Endothelial cell of umbilical vein (primary cell): ENCODE measurements around the gene EP400. TPM values are rescaled to one million over a fixed set of nuclear protein-coding genes. Genes with fewer than 3 reads are reported as not detected.

Experiments
- BruUV-seq: library from RNA; stranded (reverse); fragments of 400-500 nt; replicated peaks from 2 replicates; lab custom pipeline; 2021; lab: Mats Ljungman, UMichigan
- CTCF ChIA-PET: fragments of 300-600, 350-600 bp; sonication (Branson Sonifier 250); formaldehyde crosslinking; loops from one replicate; lab custom pipeline; 2021; ENCODE audit warnings: antibody characterized with exemption, inconsistent platforms; lab: Charles Lee
- POLR2A ChIA-PET: fragments of 300-600, 350-600 bp; sonication (Branson Sonifier 250); formaldehyde crosslinking; loops from one replicate; lab custom pipeline; 2021; ENCODE audit warnings: antibody characterized with exemption, inconsistent platforms; lab: Charles Lee
- DNase-seq: peaks from one replicate; pipeline ENCODE4 v3.0.0-alpha.2; 2011; ENCODE audit warnings: low read depth, low spot score
- FAIRE-seq: peaks from 2 replicates; lab custom pipeline; 2011; peaks lifted over from hg19 to GRCh38; lab: Jason Lieb, UNC
- H2AFZ ChIP-seq: 2 replicates; pipeline ENCODE4 v1.6.0; 2012; ENCODE audit warnings: low read depth, low read length, control low read depth, inconsistent platforms
- H3K27ac ChIP-seq: 2 replicates; pipeline ENCODE4 v1.5.1; 2011; ENCODE audit warnings: low read depth, mild to moderate bottlenecking, control low read depth, low read length, moderate library complexity; ENCODE audit not compliant: insufficient read depth
- H3K27me3 ChIP-seq, 2 experiments: 2 replicates each; pipeline versions ENCODE4 v1.6.0 to v1.6.1; 2011; ENCODE audit warnings: low read length in 2 of 2, mixed read lengths in 1 of 2; ENCODE audit not compliant: control insufficient read depth in 2 of 2, insufficient read depth in 2 of 2
- H3K36me3 ChIP-seq, 2 experiments: 2 replicates in 1 of 2; 3 replicates in 1 of 2; pipeline ENCODE4 v1.5.1; 2011; ENCODE audit warnings: low read length in 2 of 2, mild to moderate bottlenecking in 1 of 2, moderate library complexity in 1 of 2; ENCODE audit not compliant: control insufficient read depth in 2 of 2, insufficient read depth in 2 of 2; ENCODE audit errors: extremely low read depth in 1 of 2
- H3K4me1 ChIP-seq: 3 replicates; pipeline ENCODE4 v1.5.1; 2011; ENCODE audit warnings: mild to moderate bottlenecking, low read length; ENCODE audit not compliant: control insufficient read depth, insufficient read depth; ENCODE audit errors: extremely low read depth
- H3K4me2 ChIP-seq: 2 replicates; pipeline ENCODE4 v1.6.1; 2011; ENCODE audit warnings: low read length, control low read depth, mixed read lengths; ENCODE audit not compliant: insufficient read depth
- H3K4me3 ChIP-seq, 3 experiments: fragments of 200-600 bp in 1 of 3; sonication (generic), shearing (Covaris generic) in 1 of 3; replicated peaks in 1 of 3; 2 replicates each; pipeline ENCODE4 v1.5.1; 2011 to 2016; ENCODE audit warnings: control low read depth in 3 of 3, low read length in 3 of 3, mild to moderate bottlenecking in 2 of 3, inconsistent platforms in 1 of 3, low read depth in 1 of 3, moderate library complexity in 1 of 3; ENCODE audit not compliant: insufficient read depth in 1 of 3
- H3K79me2 ChIP-seq: 2 replicates; pipeline ENCODE4 v1.6.0; 2012; ENCODE audit warnings: low read length, inconsistent platforms; ENCODE audit not compliant: control insufficient read depth, insufficient read depth
- H3K9ac ChIP-seq: replicated peaks from 2 replicates; pipeline ENCODE3; 2011; ENCODE audit warnings: low read length, control low read depth; ENCODE audit not compliant: insufficient read depth; ENCODE audit errors: extremely low read depth
- H3K9me1 ChIP-seq: replicated peaks from 3 replicates; pipeline ENCODE4 v1.6.0; 2011; ENCODE audit warnings: mild to moderate bottlenecking, low read length; ENCODE audit not compliant: control insufficient read depth, insufficient read depth; ENCODE audit errors: extremely low read depth
- H3K9me3 ChIP-seq: replicated peaks from 2 replicates; pipeline ENCODE4 v1.5.1; 2012; ENCODE audit warnings: low read length, inconsistent platforms; ENCODE audit not compliant: control insufficient read depth, insufficient read depth
- H4K20me1 ChIP-seq: replicated peaks from 2 replicates; pipeline ENCODE3; 2011; ENCODE audit warnings: mild to moderate bottlenecking, low read length; ENCODE audit not compliant: control insufficient read depth, insufficient read depth; ENCODE audit errors: extremely low read depth
- CTCF ChIP-seq, 2 donors: IDR thresholded peaks; 1 replicate in 1 of 2; 2 replicates in 1 of 2; pipeline ENCODE4 v1.5.1; 2011; ENCODE audit warnings: low read length in 2 of 2, mild to moderate bottlenecking in 2 of 2, moderate library complexity in 2 of 2, control low read depth in 1 of 2, inconsistent platforms in 1 of 2, low read depth in 1 of 2; ENCODE audit not compliant: insufficient read depth in 1 of 2; ENCODE audit errors: extremely low read depth in 1 of 2
- EZH2 ChIP-seq: IDR thresholded peaks from 2 replicates; pipeline ENCODE4 v1.6.1; 2012; ENCODE audit warnings: borderline replicate concordance, low read depth, mild to moderate bottlenecking, moderate library complexity, low read length, inconsistent platforms; ENCODE audit not compliant: severe bottlenecking
- FOS ChIP-seq: IDR thresholded peaks from 2 replicates; pipeline ENCODE4 v1.6.1; 2011; ENCODE audit warnings: mild to moderate bottlenecking, low read length, moderate library complexity, borderline replicate concordance; ENCODE audit not compliant: insufficient read depth
- GATA2 ChIP-seq: IDR thresholded peaks from 2 replicates; pipeline ENCODE4 v1.7.0; 2011; ENCODE audit warnings: low read depth, mild to moderate bottlenecking, moderate library complexity, mixed read lengths, low read length; ENCODE audit not compliant: insufficient read length, insufficient read depth
- JUN ChIP-seq: IDR thresholded peaks from 2 replicates; pipeline ENCODE4 v1.6.1; 2011; ENCODE audit warnings: borderline replicate concordance, low read depth; ENCODE audit not compliant: insufficient read length, insufficient read depth
- MAX ChIP-seq: IDR thresholded peaks from 2 replicates; pipeline ENCODE4 v1.6.1; 2011; ENCODE audit not compliant: insufficient read depth, insufficient read length
- MYC ChIP-seq: IDR thresholded peaks from one replicate; pipeline ENCODE4 v1.6.1; 2011; ENCODE audit warnings: mild to moderate bottlenecking, low read depth, low read length
- POLR2A ChIP-seq: IDR thresholded peaks from 2 replicates; pipeline ENCODE4 v1.6.1; 2012; ENCODE audit warnings: low read depth, mild to moderate bottlenecking, control low read depth, low read length
- POLR2AphosphoS5 ChIP-seq: IDR thresholded peaks from 2 replicates; pipeline ENCODE4 v1.6.1; 2012; ENCODE audit warnings: low read depth, mild to moderate bottlenecking, control low read depth, low read length, moderate library complexity; ENCODE audit not compliant: insufficient read depth
- dilution Hi-C: fragments of 300-500 bp; cut with MboI; formaldehyde crosslinking; loops from one replicate; pipeline ENCODE4 v1.15.0; 2019; ENCODE audit warnings: low sequenced_read_pairs; ENCODE audit not compliant: extremely low pct_ligation_motif_present
- intact Hi-C: fragments of 100-400 bp; cut with micrococcal nuclease; formaldehyde crosslinking; loops from one replicate; pipeline ENCODE4 v1.10.0; 2022
- polyA plus RNA-seq, 4 experiments: library from polyadenylated mRNA; depleted of rRNA in 3 of 4; stranded (reverse) in 3 of 4; unstranded in 1 of 4; fragments of >200 nt; gene quantifications; 2 replicates each; pipeline versions ENCODE4 v1.2.1 to v1.2.3, GENCODE V29; 2011 to 2012; ENCODE audit warnings: missing spikeins in 1 of 4
- total RNA-seq: library from RNA; stranded (reverse); gene quantifications from 2 replicates; pipeline ENCODE4 v1.2.3, GENCODE V29; 2021

Gene EP400
- total and polyA plus RNA-seq, 2 donors (not counting 3 experiments of a cell fraction or from before 2014, with no cell fraction given), result 9.0 to 57.7 TPM

DNA sequence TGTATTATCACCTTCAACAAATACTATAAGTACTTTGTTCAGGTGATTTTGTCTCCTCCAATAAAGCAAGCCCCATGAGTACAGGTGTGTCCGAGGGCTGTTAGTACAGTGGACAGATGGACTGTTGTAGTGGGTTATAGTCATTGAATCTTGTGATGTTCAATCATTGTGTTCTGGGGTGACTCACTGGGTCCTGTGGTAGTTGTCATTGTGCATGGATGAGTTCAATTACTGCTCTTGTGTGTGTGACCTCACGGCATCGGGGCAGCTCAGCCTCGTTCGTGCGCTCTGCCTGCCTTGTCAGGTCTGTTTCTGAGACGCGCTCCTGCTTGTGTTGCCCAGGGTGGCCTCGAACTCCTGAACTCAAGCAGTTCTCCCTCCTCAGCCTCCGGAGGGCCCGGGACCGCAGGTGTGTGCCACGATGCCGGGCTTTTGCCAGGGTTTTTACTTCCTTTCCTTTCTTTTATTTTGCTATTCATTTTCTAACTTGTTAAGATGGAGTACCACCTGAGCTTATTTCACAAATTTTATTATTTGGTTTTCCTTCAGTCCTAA, 122.2 kb downstream of the EP400 start:
- peak; percentile 5 for TF ChIP-seq JUN
- TF ChIP-seq CTCF (IDR thresholded peaks at IDR 0.05; ENCODE audit: extremely low read depth in 1 of 2, insufficient read depth in 1 of 2, low read depth in 1 of 2, low read length in 2 of 2), result no peak
- CTCF ChIA-PET, result no interaction called here

DNA sequence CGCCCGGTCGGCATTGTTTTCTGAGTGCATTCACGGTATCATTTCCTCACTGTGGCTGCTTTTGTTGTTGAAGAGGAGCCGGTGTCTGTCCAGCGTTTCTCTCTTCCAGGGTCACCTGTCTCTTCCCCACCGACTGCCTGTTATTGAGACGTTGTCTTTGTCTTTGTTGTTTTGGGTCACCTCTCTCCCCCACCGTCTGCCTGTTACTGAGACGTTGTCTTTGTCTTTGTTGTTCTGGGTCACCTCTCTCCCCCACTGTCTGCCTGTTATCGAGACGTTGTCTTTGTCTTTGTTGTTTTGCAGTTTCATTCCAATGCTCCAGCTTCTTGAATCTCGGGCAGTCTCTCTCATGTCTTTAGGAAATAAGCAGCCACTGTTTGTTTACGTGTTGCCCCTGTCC, 124.5 kb downstream of the EP400 start:
- no peak overlapping the region for H3K9ac ChIP-seq
- H3K79me2 ChIP-seq, result no peaks in the 10 kb centered on the region
- CTCF ChIA-PET, result no interaction called here
- intact Hi-C loops (no loop called here), dilution Hi-C loops (no loop called here)
- DNase-seq, result peak; percentile 19
- BruUV-seq, result no TSS peak
- H3K4me3 ChIP-seq, result no peak overlapping the region
- H3K4me1 ChIP-seq, result peaks cover 14% of the 10 kb centered on the region
- no peaks in the 10 kb centered on the region for H3K9me1 ChIP-seq
- no peak overlapping the region for H3K4me2 ChIP-seq
- no peaks in the 10 kb centered on the region for H3K9me3 ChIP-seq
- H3K36me3 ChIP-seq, result peaks cover 5 to 14% of the 10 kb centered on the region in 2 experiments
- no peak overlapping the region for H3K27ac ChIP-seq
- no peaks in the 10 kb centered on the region for H4K20me1 ChIP-seq
- POLR2A ChIA-PET, result no interaction called here
- no peak overlapping the region for H2AFZ ChIP-seq
- H3K27me3 ChIP-seq, result no peaks in the 10 kb centered on the region
- no peak for FAIRE-seq
- TF ChIP-seq MYC, result no peak
- no peak for TF ChIP-seq GATA2
- no peak for TF ChIP-seq POLR2AphosphoS5
- no peak for TF ChIP-seq FOS
- no peak for TF ChIP-seq MAX
- no peak for TF ChIP-seq EZH2
- TF ChIP-seq CTCF (IDR thresholded peaks at IDR 0.05; ENCODE audit: extremely low read depth in 1 of 2, insufficient read depth in 1 of 2, low read depth in 1 of 2, low read length in 2 of 2), result no peak
- TF ChIP-seq POLR2A, result no peak
- TF ChIP-seq JUN, result no peak

More for the DNA sequence above, 122.2 kb downstream of the EP400 start:
- no peaks in the 10 kb centered on the region for H4K20me1 ChIP-seq
- H3K9ac ChIP-seq, result no peak overlapping the region
- POLR2A ChIA-PET, result no interaction called here
- no peak overlapping the region for H2AFZ ChIP-seq
- H3K27me3 ChIP-seq, result no peaks in the 10 kb centered on the region
- H3K4me1 ChIP-seq, result no peaks in the 10 kb centered on the region
- H3K4me3 ChIP-seq, result no peak overlapping the region
- H3K27ac ChIP-seq, result no peak overlapping the region
- intact Hi-C loops (no loop called here), dilution Hi-C loops (no loop called here)
- FAIRE-seq (no peak), DNase-seq (no peak)
- no TSS peak for BruUV-seq
- H3K9me1 ChIP-seq, result no peaks in the 10 kb centered on the region
- peaks cover 5 to 28% of the 10 kb centered on the region in 2 experiments for H3K36me3 ChIP-seq
- no peak overlapping the region for H3K4me2 ChIP-seq
- no peaks in the 10 kb centered on the region for H3K9me3 ChIP-seq
- H3K79me2 ChIP-seq, result no peaks in the 10 kb centered on the region
